GM23338 (cell line): ENCODE measurements around the gene CNTNAP5.

Experiments
- CREB1 ChIP-seq: fragments of 250-450 bp; sonication (Bioruptor Pico); IDR thresholded peaks from 2 replicates; pipeline ENCODE4 v1.5.0; 2020; ENCODE audit warnings: low read depth, mild to moderate bottlenecking, moderate library complexity
- EZH2 ChIP-seq: fragments of 200-600 bp; sonication (generic); IDR thresholded peaks from one replicate; pipeline ENCODE4 v1.8.0; 2017; ENCODE audit warnings: antibody characterized with exemption, mild to moderate bottlenecking, low read depth; ENCODE audit not compliant: unreplicated experiment
- EZH2phosphoT487 ChIP-seq: fragments of 200-600 bp; sonication (generic); IDR thresholded peaks from one replicate; pipeline ENCODE4 v1.8.1; 2018; ENCODE audit warnings: antibody characterized with exemption; ENCODE audit not compliant: unreplicated experiment
- JUNB ChIP-seq: IDR thresholded peaks from one replicate; pipeline ENCODE4 v1.6.1; 2016; ENCODE audit warnings: antibody characterized with exemption; ENCODE audit not compliant: unreplicated experiment
- NANOG ChIP-seq: IDR thresholded peaks from 2 replicates; pipeline ENCODE4 v1.6.1; 2016; ENCODE audit warnings: antibody characterized with exemption, borderline replicate concordance
- POLR2AphosphoS5 ChIP-seq: IDR thresholded peaks from 2 replicates; pipeline ENCODE4 v1.6.1; 2016; ENCODE audit warnings: antibody characterized with exemption, low read depth
- REST ChIP-seq: IDR thresholded peaks from one replicate; pipeline ENCODE4 v1.6.1; 2018; ENCODE audit warnings: antibody characterized with exemption; ENCODE audit not compliant: unreplicated experiment
- STAT1 ChIP-seq: IDR thresholded peaks from one replicate; pipeline ENCODE4 v1.6.1; 2016; ENCODE audit warnings: antibody characterized with exemption; ENCODE audit not compliant: unreplicated experiment
- TF ChIP-seq, protein P1 (sequence below), 2 experiments: fragments of 200-600 bp in 1 of 2; sonication (generic) in 1 of 2; conservative IDR thresholded peaks; 2 replicates each; pipeline versions ENCODE4 v1.5.1 to v1.6.1; 2016 to 2017; ENCODE audit warnings: antibody characterized with exemption in 2 of 2, low read depth in 2 of 2, mild to moderate bottlenecking in 2 of 2, moderate library complexity in 1 of 2
- TF ChIP-seq, protein P2 (sequence below): IDR thresholded peaks from 2 replicates; pipeline ENCODE4 v1.6.1; 2016; ENCODE audit warnings: antibody characterized with exemption

DNA sequence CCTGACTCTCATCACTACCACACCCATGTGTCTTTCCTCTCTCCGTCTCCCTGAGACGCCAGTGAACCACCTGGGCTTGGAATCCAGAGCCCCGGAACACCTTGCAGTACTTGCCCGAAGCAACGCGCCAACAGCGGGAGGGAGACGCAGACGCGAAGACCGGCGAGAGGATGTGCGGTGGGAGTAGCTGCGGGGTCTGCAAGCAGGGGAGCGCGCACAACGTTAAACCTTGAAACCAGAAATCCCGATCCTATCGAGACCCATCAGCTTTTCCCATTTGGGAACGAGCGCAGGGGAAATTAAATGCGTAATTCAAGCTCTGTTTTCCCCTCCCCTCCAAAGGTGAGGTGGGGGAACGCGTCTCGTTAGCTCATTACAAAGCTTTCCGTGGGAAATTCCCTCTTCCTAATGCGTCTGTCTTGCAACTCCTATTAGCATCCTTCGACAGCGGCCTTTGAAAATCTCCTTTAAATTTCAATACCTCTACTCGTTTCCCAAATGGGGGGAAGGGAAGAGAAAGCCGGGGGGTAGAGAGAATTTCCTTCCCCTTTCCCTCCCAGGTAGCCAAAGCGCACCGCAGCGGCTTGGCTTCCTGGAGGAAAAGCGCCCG lies 421 bp upstream of the CNTNAP5 start:
- no peak for TF ChIP-seq REST
- TF ChIP-seq CREB1 (CRISPR knock-in tag) = no peak
- TF ChIP-seq, protein P1, sequence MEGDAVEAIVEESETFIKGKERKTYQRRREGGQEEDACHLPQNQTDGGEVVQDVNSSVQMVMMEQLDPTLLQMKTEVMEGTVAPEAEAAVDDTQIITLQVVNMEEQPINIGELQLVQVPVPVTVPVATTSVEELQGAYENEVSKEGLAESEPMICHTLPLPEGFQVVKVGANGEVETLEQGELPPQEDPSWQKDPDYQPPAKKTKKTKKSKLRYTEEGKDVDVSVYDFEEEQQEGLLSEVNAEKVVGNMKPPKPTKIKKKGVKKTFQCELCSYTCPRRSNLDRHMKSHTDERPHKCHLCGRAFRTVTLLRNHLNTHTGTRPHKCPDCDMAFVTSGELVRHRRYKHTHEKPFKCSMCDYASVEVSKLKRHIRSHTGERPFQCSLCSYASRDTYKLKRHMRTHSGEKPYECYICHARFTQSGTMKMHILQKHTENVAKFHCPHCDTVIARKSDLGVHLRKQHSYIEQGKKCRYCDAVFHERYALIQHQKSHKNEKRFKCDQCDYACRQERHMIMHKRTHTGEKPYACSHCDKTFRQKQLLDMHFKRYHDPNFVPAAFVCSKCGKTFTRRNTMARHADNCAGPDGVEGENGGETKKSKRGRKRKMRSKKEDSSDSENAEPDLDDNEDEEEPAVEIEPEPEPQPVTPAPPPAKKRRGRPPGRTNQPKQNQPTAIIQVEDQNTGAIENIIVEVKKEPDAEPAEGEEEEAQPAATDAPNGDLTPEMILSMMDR (conservative IDR thresholded peaks at IDR 0.05; ENCODE audit: low read depth in 2 of 2) = no peak; a peak in 1 of 4 replicates
- no peak for TF ChIP-seq EZH2phosphoT487
- no peak for TF ChIP-seq EZH2
- TF ChIP-seq NANOG = no peak
- no peak for TF ChIP-seq POLR2AphosphoS5
- TF ChIP-seq STAT1 = no peak
- TF ChIP-seq, protein P2, sequence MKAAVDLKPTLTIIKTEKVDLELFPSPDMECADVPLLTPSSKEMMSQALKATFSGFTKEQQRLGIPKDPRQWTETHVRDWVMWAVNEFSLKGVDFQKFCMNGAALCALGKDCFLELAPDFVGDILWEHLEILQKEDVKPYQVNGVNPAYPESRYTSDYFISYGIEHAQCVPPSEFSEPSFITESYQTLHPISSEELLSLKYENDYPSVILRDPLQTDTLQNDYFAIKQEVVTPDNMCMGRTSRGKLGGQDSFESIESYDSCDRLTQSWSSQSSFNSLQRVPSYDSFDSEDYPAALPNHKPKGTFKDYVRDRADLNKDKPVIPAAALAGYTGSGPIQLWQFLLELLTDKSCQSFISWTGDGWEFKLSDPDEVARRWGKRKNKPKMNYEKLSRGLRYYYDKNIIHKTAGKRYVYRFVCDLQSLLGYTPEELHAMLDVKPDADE = no peak
- TF ChIP-seq JUNB = no peak
